Stimulated activated CD8-positive, alpha-beta memory T cell treated with anti-CD3 and anti-CD28 coated beads, Interleukin-15, amount 100 ng/mL, for 48 hours (primary cell): ENCODE measurements around the gene ST7.

Experiments
- DNase-seq, 2 donors: peaks; one replicate each; pipeline ENCODE4 v3.0.0-alpha.2; 2020; ENCODE audit warnings: low read depth in 2 of 2

The ST7 gene

DNA sequence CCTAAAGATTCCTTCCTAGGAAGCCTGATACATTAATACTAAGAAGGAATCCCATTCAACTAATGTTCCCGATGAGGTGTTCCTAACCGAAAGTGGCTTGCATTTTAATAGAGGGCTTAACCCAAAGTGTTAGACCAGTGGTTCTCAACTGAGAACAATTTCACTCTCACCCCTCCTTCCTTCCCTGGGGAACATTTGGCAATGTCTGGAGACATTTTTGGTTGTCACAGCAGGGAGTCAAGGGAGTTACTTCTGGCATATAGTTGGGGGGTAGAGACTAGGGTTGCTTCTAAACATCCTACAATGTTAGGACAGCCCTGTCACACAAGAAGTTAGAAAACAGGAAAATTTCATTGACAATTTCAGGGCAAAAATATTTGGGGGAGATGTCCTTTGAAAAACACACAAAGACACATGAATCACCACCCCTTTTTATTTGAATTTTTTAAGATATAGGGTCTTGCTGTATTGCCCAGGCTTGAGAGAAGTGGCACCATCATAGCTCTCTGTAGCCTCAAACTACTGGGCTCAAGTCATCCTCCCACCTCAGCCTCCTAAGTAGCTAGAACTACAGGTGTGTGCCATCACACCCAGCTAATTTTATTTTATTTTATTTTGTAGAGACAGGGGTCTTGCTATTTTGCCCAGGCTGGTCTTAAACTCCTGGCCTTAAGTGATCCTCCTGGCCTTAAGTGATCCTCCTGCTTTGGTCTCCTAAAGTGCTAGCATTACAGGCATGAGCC lies 318.9 kb downstream of the ST7 start:
- no peak for DNase-seq

DNA sequence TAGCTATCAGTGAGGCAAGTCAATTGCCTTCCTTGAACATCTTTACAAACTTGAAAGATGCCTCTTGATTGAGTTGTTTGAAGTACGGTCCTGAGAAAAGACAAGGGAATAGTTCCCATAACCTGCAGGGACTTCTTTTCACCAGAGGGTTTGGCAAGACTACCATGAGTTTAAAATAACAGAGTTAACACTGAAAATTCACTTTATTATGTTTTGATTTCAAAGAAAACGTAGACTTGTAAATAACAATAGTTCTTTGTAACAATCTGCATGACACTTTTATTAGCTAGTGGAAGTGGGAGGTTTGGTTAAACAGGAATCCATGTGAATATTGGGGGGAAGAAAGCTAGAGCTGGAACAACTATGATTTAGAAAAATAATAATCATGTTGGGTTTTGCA lies 320.0 kb downstream of the ST7 start:
- no peak for DNase-seq

DNA sequence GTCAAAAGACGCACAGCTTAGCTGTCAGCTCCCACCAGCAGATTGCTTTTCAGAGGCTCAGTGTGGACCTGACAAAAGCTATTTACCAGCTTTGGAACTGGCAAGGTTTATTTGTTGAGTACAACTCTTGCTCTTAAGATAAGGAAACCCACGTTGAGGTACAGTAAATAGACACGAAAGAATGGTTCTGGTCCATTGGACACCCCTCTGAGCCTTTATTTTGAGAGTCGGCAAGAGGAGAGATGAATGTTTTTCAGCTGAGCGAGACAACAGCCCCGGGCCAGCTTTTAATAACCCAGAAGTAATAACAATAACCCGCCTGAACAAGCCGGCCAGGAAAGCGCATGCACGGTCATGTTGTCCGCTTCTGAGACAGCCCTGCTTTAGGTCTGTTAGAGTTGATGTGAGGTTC lies 320.5 kb downstream of the ST7 start:
- no peak for DNase-seq

DNA sequence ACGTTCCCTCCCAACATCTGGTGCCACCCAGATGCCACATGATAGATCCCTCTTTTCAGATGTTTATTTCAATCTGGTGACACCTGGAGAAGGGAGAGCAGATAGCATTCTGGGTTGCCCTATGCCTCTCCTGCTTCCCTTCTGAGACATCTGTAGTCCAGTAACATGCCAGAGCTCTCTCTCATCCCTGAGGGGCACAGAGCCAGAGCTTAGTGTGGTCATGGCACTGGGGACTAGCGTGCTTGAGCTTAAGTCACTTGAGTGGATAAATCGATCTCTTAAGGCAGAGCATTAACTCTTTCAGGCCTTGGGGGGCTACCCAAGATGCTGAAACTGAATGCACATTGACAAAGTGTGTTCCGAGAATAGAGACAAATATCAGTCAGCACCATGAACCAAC lies 321.6 kb downstream of the ST7 start:
- no peak for DNase-seq

DNA sequence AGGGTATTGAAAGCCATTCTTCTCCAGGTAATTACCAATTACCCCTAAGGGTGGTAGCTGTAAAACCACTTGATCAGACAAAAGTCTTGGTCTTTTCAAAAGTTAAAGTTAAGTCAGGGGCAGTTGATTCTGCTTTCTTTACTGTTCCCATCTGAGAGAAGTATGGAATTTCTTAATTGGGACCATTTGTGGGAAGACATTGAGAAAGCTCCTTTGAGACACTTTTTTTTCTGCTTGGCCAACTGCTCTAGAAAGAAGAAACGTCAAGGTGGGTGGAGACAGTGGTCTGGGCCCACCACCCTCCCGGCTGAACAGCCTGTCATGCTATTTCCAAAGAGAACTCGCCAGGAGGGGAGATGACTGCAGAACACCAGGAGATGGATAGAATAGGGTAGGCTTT lies 324.3 kb downstream of the ST7 start:
- no peak for DNase-seq

DNA sequence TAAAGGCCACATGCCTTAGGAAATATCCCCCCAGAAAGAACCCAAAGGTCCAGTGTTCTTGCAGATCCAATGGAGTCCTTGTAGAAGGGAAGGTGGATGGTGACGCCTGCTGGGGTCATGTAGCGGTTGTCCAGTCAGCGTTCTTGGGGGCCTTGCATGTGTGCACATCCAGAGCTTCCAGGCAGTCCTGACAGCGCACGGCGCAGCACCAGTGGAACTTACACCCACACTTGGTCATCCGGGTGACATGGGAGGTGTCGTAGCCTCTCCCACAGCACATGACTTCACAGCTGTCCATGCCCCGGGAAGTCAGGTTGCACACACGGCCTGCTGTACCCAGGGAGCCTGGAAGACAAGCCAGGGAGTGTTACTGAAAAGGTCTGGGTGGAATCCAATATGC lies 324.7 kb downstream of the ST7 start:
- no peak for DNase-seq

DNA sequence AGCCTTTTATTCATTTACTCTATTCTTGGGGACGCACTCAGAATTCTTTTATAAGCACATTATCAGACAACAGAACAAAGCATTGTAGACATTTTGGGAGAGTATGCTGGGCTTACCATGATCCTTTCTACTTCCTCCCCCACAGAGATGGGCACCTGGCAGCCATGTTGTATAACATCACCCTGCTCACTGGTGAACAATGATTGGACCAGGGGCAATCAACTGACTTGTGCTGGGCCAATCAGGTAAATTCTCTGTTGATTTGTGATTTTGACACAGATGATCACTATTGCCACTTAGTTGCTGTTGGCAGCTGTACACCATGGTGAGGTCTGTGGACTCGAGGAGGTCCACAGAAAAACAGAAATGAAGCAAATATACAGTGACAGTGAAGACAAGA lies 325.9 kb downstream of the ST7 start:
- DNase-seq: no peak
